VCaP (cell line): ENCODE data around the gene INAVA.

Source experiments
- H3K27ac ChIP-seq: fragments of 450-650 bp; 2 replicates; pipeline ENCODE4 v1.5.1; 2017
- CTCF ChIP-seq: fragments of 450-650 bp; conservative IDR thresholded peaks from 2 replicates; pipeline ENCODE4 v1.5.1; 2017; ENCODE audit warnings: mild to moderate bottlenecking, moderate library complexity

The INAVA gene

GRCh38 chr1:200861937-200862647, 32.6 kb upstream of the INAVA start:
- no peak overlapping the region for H3K27ac ChIP-seq

DNA sequence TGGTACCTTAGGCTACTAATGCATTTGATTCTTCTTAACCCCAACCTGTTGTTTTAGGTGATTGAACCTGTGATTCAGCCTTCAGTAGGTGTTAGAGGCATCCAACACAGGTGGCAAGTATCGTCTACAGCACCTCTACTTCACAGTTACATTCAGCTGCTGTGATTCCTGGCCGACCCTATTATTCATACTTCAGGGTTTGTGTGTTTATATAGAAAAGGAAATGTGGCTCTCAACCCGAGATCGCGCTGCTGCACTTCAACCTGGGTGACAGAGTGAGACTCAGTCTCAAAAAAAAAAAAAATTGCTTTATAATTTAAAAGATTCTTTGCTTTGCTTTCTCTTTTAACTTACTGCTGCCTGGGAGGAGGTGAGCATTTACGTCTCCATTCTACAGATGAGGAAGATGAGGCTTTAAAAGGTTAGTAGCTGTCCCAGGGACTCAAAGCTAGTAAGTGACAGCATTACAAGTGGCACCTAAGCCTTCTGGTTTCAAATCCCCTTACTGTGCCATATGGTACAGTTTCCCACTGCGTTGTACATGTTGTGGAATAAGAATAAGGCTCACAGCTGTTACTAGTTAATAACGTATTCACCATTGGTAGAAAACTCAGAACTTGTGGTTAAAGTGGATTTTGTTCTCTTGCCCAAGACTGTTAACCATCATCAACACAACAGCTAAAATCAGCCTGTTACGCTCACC, 31.8 kb upstream of the INAVA start:
- TF ChIP-seq CTCF: no peak
- no peak overlapping the region for H3K27ac ChIP-seq

More at GRCh38 chr1:200861937-200862647, 32.6 kb upstream of the INAVA start:
- no peak for TF ChIP-seq CTCF

GRCh38 chr1:200866116-200866515, 28.6 kb upstream of the INAVA start:
- no peak for TF ChIP-seq CTCF
- no peak overlapping the region for H3K27ac ChIP-seq

GRCh38 chr1:200866521-200866920, 28.2 kb upstream of the INAVA start:
- H3K27ac ChIP-seq: no peak overlapping the region
- no peak for TF ChIP-seq CTCF

DNA sequence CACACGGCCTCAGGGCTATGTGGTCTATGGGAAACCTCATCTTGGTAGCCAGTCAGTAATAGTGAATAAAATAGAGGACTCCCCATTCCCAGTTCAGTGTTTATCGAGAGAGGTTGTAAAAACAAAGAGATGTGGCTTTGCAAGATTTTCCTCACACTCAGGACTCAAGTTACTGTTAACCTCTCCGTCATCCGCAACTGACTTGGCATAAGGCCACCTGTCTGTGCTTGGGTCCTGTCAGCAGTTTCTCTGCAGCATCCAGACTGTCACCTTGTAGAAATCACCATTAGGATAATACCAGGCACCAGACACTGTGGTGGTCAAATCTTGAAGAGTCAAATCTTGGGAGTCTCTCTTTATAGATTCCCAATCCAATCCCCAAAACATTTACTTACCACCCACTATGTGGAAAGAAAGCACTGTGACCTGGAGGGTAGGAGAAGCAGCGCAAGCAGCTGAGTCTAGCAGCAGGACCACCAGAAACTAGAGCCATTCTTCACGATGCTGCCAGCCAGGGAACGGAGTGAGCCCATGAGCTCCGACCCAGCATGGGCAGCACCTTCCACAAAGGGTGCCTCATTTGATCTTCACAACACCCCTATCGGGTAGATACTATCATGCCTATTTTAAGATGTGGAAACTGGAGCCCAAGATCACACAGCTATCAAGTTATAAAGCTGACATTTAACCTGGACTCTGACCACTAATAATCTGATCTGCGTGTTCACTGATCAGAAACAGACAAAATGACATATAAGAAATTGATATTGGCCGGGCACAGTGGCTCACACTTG, 27.5 kb upstream of the INAVA start:
- 0 out of 2 replicates have a peak overlapping the region, but pooled peaks have one; percentile 4 for H3K27ac ChIP-seq

DNA sequence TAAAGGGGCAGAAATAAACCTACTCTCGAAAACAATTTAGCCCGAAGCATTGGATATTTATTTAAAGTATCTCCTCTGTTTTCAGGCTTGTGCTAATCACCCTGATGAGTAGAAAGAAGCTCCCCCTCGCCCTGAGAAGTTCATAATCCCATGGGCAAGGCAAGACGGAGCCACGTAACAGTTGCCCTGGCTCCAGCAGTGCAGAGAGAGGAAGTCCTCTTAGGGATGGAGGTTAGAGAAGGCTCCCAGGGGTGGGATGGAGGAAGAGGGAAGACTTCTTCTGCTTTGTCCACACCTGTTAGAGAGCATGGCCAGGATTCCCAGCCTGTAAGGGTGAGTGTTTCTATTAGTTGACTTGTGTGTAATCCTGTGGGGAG, 25.3 kb upstream of the INAVA start:
- H3K27ac ChIP-seq: no peak overlapping the region
- TF ChIP-seq CTCF: no peak

More for the DNA sequence above, 27.5 kb upstream of the INAVA start:
- TF ChIP-seq CTCF: no peak

GRCh38 chr1:200869753-200870391, 24.8 kb upstream of the INAVA start:
- TF ChIP-seq CTCF: no peak

More at GRCh38 chr1:200869753-200870391, 24.8 kb upstream of the INAVA start:
- H3K27ac ChIP-seq: no peak overlapping the region
